A549 (cell line): ENCODE results near the gene PSMD9. TPM values are rescaled to one million over a fixed set of nuclear protein-coding genes. Genes with fewer than 3 reads are reported as not detected.
A peak's percentile ranks its signal among the peaks of the same experiment; 100 is the strongest.
"Not testable (repeated sequence)": the region's sequence is repeated elsewhere in the genome, so short reads cannot be mapped to it uniquely, and the experiment has no call there.

Source experiments
- ATAC-seq, 2 experiments: fragments of 200-7000 bp in 1 of 2; fragments of >200 bp in 1 of 2; cut with Nextera tagmentation in 1 of 2; cut with Tn5 transposase in 1 of 2; 3 replicates each; pipeline versions ENCODE4 v1.8.0 to v1.9.1; 2018 to 2020; ENCODE audit warnings: mild to moderate bottlenecking in 1 of 2, moderate library complexity in 1 of 2
- CTCF ChIA-PET: fragments of 300-600 bp; sonication (Branson Sonifier 250); formaldehyde crosslinking; extraction: SDS; loops from one replicate; lab custom pipeline; 2021; ENCODE audit warnings: antibody characterized with exemption, inconsistent platforms; lab: Yijun Ruan, JAX
- POLR2A ChIA-PET: fragments of 350-600 bp; formaldehyde crosslinking; extraction: SDS; loops from one replicate; lab custom pipeline; 2021; ENCODE audit warnings: antibody characterized with exemption, inconsistent platforms; lab: Yijun Ruan, JAX
- DNase-seq, 2 experiments: peaks; one replicate each; pipeline versions ENCODE4 v3.0.0 to v3.0.0-alpha.2; 2011 to 2016; ENCODE audit warnings: low read depth in 1 of 2, low spot score in 1 of 2
- FAIRE-seq: peaks from 2 replicates; lab custom pipeline; 2011; peaks lifted over from hg19 to GRCh38; lab: Jason Lieb, UNC
- H3K27ac ChIP-seq, 2 experiments: fragments of >200 bp; sonication (Bioruptor Twin); formaldehyde crosslinking; 3 replicates each; pipeline ENCODE4 v1.5.1; 2016 to 2017
- H3K4me1 ChIP-seq: fragments of >200 bp; sonication (Bioruptor Twin); formaldehyde crosslinking; 3 replicates; pipeline ENCODE4 v1.6.1; 2016
- H3K4me2 ChIP-seq: fragments of >200 bp; sonication (Bioruptor Twin); formaldehyde crosslinking; 3 replicates; pipeline ENCODE4 v1.6.1; 2016
- H3K4me3 ChIP-seq: fragments of >200 bp; sonication (Bioruptor Twin); formaldehyde crosslinking; 3 replicates; pipeline ENCODE4 v1.5.1; 2016
- H3K9me3 ChIP-seq: fragments of >200 bp; sonication (Bioruptor Twin); formaldehyde crosslinking; 3 replicates; pipeline ENCODE4 v1.6.1; 2016
- FOSL2 ChIP-seq, 2 experiments: fragments of 450-650 bp in 1 of 2; fragments of >200 bp in 1 of 2; sonication (Bioruptor Twin) in 1 of 2; formaldehyde crosslinking; IDR thresholded peaks; 2 replicates each; pipeline versions ENCODE4 v1.5.0 to v1.6.1; 2016 to 2020; ENCODE audit warnings: mild to moderate bottlenecking in 1 of 2, moderate library complexity in 1 of 2
- FOXS1 ChIP-seq: fragments of 250-450 bp; sonication (Bioruptor Pico); IDR thresholded peaks from 2 replicates; pipeline ENCODE4 v1.5.0; 2020; ENCODE audit warnings: mild to moderate bottlenecking, moderate library complexity
- HEYL ChIP-seq: fragments of 250-450 bp; sonication (Bioruptor Pico); IDR thresholded peaks from 2 replicates; pipeline ENCODE4 v1.8.0; 2021; ENCODE audit warnings: mild to moderate bottlenecking, moderate library complexity
- HOXA7 ChIP-seq: fragments of 250-450 bp; sonication (Bioruptor Pico); IDR thresholded peaks from 2 replicates; pipeline ENCODE4 v1.5.0; 2020; ENCODE audit warnings: mild to moderate bottlenecking, moderate library complexity
- HOXB13 ChIP-seq: fragments of 250-450 bp; sonication (Bioruptor Pico); IDR thresholded peaks from 2 replicates; pipeline ENCODE4 v1.5.0; 2020; ENCODE audit warnings: low read depth, mild to moderate bottlenecking, moderate library complexity
- HOXB5 ChIP-seq: fragments of 250-450 bp; sonication (Bioruptor Pico); IDR thresholded peaks from 2 replicates; pipeline ENCODE4 v1.5.0; 2020; ENCODE audit warnings: mild to moderate bottlenecking, moderate library complexity
- JUN ChIP-seq, 2 experiments: fragments of >200 bp; sonication (Bioruptor Twin); formaldehyde crosslinking; IDR thresholded peaks; 2 replicates in 1 of 2; 3 replicates in 1 of 2; pipeline ENCODE4 v1.6.1; 2016 to 2017
- JUNB ChIP-seq: fragments of >200 bp; sonication (Bioruptor Twin); formaldehyde crosslinking; IDR thresholded peaks from 2 replicates; pipeline ENCODE4 v1.6.1; 2016
- KDM1A ChIP-seq: fragments of 200-600 bp; sonication (generic); IDR thresholded peaks from 2 replicates; pipeline ENCODE4 v1.6.1; 2016; ENCODE audit warnings: low read depth, mild to moderate bottlenecking
- MAFK ChIP-seq: fragments of 450-650 bp; IDR thresholded peaks from 2 replicates; pipeline ENCODE4 v1.6.1; 2014; ENCODE audit not compliant: partially characterized antibody
- NPAS2 ChIP-seq: fragments of 250-450 bp; sonication (Bioruptor Pico); IDR thresholded peaks from 2 replicates; pipeline ENCODE4 v1.8.0; 2022; ENCODE audit warnings: mild to moderate bottlenecking, moderate library complexity, borderline replicate concordance
- RCOR1 ChIP-seq: fragments of 150-350 bp; IDR thresholded peaks from 2 replicates; pipeline ENCODE4 v1.6.1; 2014; ENCODE audit warnings: antibody characterized with exemption, low read length, low read depth
- RFX5 ChIP-seq: fragments of 450-650 bp; IDR thresholded peaks from 2 replicates; pipeline ENCODE4 v1.7.1; 2014; ENCODE audit warnings: antibody characterized with exemption, mild to moderate bottlenecking, moderate library complexity
- TP53 ChIP-seq: fragments of 250-450 bp; sonication (Bioruptor Pico); IDR thresholded peaks from 2 replicates; pipeline ENCODE4 v1.5.0; 2021; ENCODE audit warnings: mild to moderate bottlenecking, moderate library complexity
- WGBS: methylation state at CpG from one replicate; pipeline ENCODE4 v1.1.6; 2017; ENCODE audit errors: missing lambda C conversion rate; 5-methylcytosine and 5-hydroxymethylcytosine counted together
- polyA plus RNA-seq, 4 experiments: library from polyadenylated mRNA; depleted of rRNA in 3 of 4; stranded (reverse); fragments of >200 nt; fragmentation: RNase III in 1 of 4; extraction: RNeasy Plus Mini Kit Qiagen cat#74134 plus additional on column Dnase treatment in 1 of 4; gene quantifications; 2 replicates in 3 of 4; 3 replicates in 1 of 4; pipeline ENCODE4 v1.2.3, GENCODE V29; 2011 to 2017
- TF ChIP-seq, protein P1 (sequence below): fragments of 450-650 bp; IDR thresholded peaks from 2 replicates; pipeline ENCODE4 v1.6.1; 2014; ENCODE audit warnings: antibody characterized with exemption

The PSMD9 gene
- polyA plus RNA-seq, 2 of the 4 experiments (the other 2 are of a cell fraction): 89.3 to 147 TPM

- FAIRE-seq, H3K9me3 ChIP-seq, H3K4me2 ChIP-seq, H3K4me3 ChIP-seq, ATAC-seq, DNase-seq, H3K4me1 ChIP-seq, H3K27ac ChIP-seq: not testable (repeated sequence)
- ChIA-PET POLR2A (interaction anchor here (0.5 kb wide), 1 partner anchor 46 kb away, joined by 8 read pairs; no protein-coding TSS in a partner anchor), CTCF (interaction anchor here (0.6 to 1.1 kb wide), 2 partner anchors 24 to 79 kb away, joined by 3 to 4 read pairs; no protein-coding TSS in a partner anchor)
- WGBS: 61% methylated on average over 3 of the region's 3 CpGs
Observed at GRCh38 chr12:121852392-121852791, 36.2 kb upstream of the PSMD9 start.

DNA sequence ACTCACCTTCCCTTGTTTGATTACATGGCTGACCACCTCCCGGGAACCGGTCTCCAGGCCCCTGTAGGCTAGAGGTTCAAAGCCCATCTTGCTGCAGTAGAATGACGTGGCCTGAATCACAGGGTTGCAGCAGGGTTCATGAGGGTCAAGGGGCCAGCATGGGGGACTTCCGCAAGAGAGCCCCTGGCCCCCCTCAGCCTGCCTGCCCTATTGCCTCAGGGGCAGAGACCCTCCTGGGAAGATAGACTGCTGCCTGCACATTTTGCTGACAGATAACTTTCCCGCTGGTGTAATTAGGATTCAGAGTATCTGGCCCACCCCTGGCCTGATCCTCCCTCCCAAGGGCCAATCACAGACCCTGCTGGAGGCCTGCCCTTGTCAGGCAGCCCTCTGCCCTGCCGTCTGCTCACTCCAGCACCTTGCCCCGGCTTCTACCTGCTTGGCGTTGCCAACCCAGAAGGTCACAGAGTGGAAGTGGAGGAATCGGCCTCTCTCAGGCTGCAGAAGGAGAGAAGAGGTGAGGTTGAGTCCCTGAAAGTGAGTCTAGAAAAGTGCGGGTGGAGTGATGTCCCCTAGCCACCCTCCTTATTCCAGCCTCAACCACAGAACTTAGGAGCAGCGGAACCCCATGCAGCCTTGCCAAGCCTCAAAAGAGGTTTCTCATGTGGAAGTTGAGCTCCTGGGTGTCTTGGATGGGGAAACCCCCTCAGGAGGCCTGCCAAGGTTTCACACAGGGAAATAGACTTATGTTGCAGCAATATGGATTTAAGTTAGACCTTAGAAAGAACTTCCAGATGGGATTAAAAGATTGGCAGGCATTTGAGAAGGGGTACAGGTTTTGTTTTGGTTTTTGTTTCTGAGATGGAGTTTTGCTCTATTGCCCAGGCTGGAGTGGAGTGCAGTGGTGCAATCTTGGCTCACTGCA, 31.0 kb upstream of the PSMD9 start:
- H3K27ac ChIP-seq: 0 out of 6 replicates have a peak overlapping the region, but pooled peaks of 1 of the 2 experiments have one; percentile 24
- TF ChIP-seq MAFK (peak; percentile 60), FOSL2 (IDR thresholded peaks at IDR 0.05) (no peak), FOSL2 (CRISPR knock-in tag; IDR thresholded peaks at IDR 0.05) (0 out of 2 replicates have a peak, but pooled peaks have one; percentile 4), KDM1A (peak; percentile 63; the same call in 1 of the 2 replicates), HOXB13 (CRISPR knock-in tag) (no peak), FOXS1 (CRISPR knock-in tag) (no peak), JUN (IDR thresholded peaks at IDR 0.05) (no peak), HEYL (CRISPR knock-in tag) (no peak), RFX5 (no peak), RCOR1 (no peak), HOXB5 (no peak), NPAS2 (CRISPR knock-in tag) (no peak), HOXA7 (CRISPR knock-in tag) (no peak)
- H3K4me2 ChIP-seq: no peak overlapping the region
- FAIRE-seq (no peak), DNase-seq (no peak), ATAC-seq (no peak)
- ChIA-PET CTCF (interaction anchor here (1.0 to 1.8 kb wide), 3 partner anchors 11 to 63 kb away, joined by 3 to 6 read pairs (median 5); no protein-coding TSS in a partner anchor), POLR2A (no interaction called here)
- no peaks in the 10 kb centered on the region for H3K9me3 ChIP-seq
- 76% methylated on average over 11 of the region's 11 CpGs for WGBS
- peaks cover 20% of the 10 kb centered on the region for H3K4me1 ChIP-seq
- no peak overlapping the region for H3K4me3 ChIP-seq

DNA sequence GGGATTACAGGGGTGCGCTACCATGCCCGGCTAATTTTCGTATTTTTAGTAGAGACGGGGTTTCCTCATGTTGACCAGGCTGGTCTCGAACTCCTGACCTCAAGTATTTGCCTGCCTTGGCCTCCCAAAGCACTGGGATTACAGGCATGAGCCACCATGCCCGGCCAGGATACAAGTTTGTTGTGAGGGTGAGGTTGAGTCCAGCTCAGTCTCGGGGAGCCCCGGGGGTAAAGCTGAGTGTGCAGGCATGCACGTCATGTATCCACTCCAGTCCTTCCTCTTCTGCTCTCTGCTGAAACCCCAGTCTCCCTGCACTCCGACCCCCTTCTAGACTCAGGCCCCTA, 30.3 kb upstream of the PSMD9 start:
- H3K9me3 ChIP-seq: no peaks in the 10 kb centered on the region
- ATAC-seq (no peak), DNase-seq (no peak), FAIRE-seq (no peak)
- no peak overlapping the region for H3K4me2 ChIP-seq
- POLR2A ChIA-PET: no interaction called here
- peaks cover 20% of the 10 kb centered on the region for H3K4me1 ChIP-seq
- CTCF ChIA-PET: interaction anchor here (1.8 kb wide), 1 partner anchor 64 kb away, joined by 5 read pairs; no protein-coding TSS in a partner anchor
- 90% methylated on average over 10 of the region's 10 CpGs for WGBS
- no peak overlapping the region for H3K4me3 ChIP-seq
- TF ChIP-seq TP53 (no peak), RCOR1 (no peak), HOXB5 (no peak), JUNB (no peak), HOXB13 (CRISPR knock-in tag) (no peak), FOSL2 (IDR thresholded peaks at IDR 0.05) (no peak), FOSL2 (CRISPR knock-in tag; IDR thresholded peaks at IDR 0.05) (no peak)
- TF ChIP-seq, protein P1, sequence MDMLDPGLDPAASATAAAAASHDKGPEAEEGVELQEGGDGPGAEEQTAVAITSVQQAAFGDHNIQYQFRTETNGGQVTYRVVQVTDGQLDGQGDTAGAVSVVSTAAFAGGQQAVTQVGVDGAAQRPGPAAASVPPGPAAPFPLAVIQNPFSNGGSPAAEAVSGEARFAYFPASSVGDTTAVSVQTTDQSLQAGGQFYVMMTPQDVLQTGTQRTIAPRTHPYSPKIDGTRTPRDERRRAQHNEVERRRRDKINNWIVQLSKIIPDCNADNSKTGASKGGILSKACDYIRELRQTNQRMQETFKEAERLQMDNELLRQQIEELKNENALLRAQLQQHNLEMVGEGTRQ: no peak
- peak overlapping the region; percentile 14 to 52; a peak in 3 of 6 replicates for H3K27ac ChIP-seq
